H1 (cell line): Measurements from ENCODE around the gene SLC5A4. TPM values are rescaled to one million over a fixed set of nuclear protein-coding genes. Genes with fewer than 3 reads are reported as not detected.

Experiments used
- POU5F1 ChIP-seq: IDR thresholded peaks from 2 replicates; pipeline ENCODE4 v1.6.1; 2011; ENCODE audit warnings: low read depth, mild to moderate bottlenecking, low read length, moderate library complexity
- RBBP5 ChIP-seq: IDR thresholded peaks from 2 replicates; pipeline ENCODE4 v1.7.1; 2012; ENCODE audit warnings: low read depth, mild to moderate bottlenecking, inconsistent platforms, low read length, moderate library complexity, borderline replicate concordance
- SP1 ChIP-seq: IDR thresholded peaks from 2 replicates; pipeline ENCODE4 v1.6.1; 2011; ENCODE audit warnings: low read depth, low read length
- TAF7 ChIP-seq: optimal IDR thresholded peaks from 2 replicates; pipeline ENCODE3; 2011; ENCODE audit warnings: low read depth, mild to moderate bottlenecking, inconsistent platforms, low read length, moderate library complexity, borderline replicate concordance
- polyA plus RNA-seq, 7 experiments: library from polyadenylated mRNA; depleted of rRNA in 3 of 7; stranded (reverse) in 5 of 7; unstranded in 2 of 7; fragments of >200 nt in 5 of 7; fragments of 200-250 nt in 2 of 7; gene quantifications; 1 replicate in 5 of 7; 2 replicates in 1 of 7; 4 replicates in 1 of 7; pipeline versions ENCODE4 v1.2.1 to v1.2.3, GENCODE V29; 2011 to 2013; ENCODE audit warnings: missing spikeins in 2 of 7, mixed read lengths in 2 of 7
- total RNA-seq: library from RNA; stranded (reverse); fragmentation: NEBNext Ultra II Directional; extraction: Animal tissue kit (Norgen Biotek cat#: 25700); gene quantifications from 2 replicates; pipeline ENCODE4 v1.2.1, GENCODE V29; 2021
- TF ChIP-seq, protein P1 (sequence below): fragments of 300-600 bp; sonication (generic); IDR thresholded peaks from 2 replicates; pipeline ENCODE4 v1.7.1; 2012; ENCODE audit warnings: low read length, moderate library complexity, mild to moderate bottlenecking, inconsistent platforms; ENCODE audit not compliant: insufficient replicate concordance

SLC5A4 gene
- total and polyA plus RNA-seq, 2 of the 8 experiments (the other 6 are each of a cell fraction or from before 2014, with no cell fraction given), result 0.17 TPM; not detected in 1

DNA sequence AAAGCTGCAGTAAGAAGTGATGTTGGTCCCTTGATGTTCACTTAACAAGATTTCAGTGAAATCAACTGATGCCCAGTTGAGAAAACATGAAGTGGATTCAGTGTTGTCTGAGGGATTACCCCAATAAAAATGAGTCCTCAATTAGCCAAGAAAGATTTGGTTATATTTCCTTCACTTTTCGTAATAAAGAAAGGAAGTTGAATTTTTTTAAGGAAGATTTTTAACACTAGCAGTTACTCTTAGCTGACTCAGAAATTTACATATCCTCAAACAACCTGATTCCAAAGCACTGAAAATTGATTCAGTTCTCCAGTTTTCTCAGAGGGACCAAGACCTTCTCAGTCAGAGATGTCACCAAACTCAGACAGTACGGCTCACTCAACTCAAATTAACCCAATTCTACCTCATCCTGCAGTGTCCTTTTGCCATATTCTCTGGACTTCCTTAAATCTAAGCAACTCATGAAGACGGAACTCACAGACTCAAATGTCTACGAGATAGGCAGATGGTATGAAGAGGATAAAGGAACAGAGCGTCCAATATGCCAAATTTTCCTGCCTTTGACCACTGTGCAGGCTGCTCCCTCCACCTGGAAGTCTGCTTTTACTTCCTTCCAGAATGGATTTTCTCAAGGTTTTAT lies 22.8 kb downstream of the SLC5A4 start (continued):
- TF ChIP-seq, protein P1, sequence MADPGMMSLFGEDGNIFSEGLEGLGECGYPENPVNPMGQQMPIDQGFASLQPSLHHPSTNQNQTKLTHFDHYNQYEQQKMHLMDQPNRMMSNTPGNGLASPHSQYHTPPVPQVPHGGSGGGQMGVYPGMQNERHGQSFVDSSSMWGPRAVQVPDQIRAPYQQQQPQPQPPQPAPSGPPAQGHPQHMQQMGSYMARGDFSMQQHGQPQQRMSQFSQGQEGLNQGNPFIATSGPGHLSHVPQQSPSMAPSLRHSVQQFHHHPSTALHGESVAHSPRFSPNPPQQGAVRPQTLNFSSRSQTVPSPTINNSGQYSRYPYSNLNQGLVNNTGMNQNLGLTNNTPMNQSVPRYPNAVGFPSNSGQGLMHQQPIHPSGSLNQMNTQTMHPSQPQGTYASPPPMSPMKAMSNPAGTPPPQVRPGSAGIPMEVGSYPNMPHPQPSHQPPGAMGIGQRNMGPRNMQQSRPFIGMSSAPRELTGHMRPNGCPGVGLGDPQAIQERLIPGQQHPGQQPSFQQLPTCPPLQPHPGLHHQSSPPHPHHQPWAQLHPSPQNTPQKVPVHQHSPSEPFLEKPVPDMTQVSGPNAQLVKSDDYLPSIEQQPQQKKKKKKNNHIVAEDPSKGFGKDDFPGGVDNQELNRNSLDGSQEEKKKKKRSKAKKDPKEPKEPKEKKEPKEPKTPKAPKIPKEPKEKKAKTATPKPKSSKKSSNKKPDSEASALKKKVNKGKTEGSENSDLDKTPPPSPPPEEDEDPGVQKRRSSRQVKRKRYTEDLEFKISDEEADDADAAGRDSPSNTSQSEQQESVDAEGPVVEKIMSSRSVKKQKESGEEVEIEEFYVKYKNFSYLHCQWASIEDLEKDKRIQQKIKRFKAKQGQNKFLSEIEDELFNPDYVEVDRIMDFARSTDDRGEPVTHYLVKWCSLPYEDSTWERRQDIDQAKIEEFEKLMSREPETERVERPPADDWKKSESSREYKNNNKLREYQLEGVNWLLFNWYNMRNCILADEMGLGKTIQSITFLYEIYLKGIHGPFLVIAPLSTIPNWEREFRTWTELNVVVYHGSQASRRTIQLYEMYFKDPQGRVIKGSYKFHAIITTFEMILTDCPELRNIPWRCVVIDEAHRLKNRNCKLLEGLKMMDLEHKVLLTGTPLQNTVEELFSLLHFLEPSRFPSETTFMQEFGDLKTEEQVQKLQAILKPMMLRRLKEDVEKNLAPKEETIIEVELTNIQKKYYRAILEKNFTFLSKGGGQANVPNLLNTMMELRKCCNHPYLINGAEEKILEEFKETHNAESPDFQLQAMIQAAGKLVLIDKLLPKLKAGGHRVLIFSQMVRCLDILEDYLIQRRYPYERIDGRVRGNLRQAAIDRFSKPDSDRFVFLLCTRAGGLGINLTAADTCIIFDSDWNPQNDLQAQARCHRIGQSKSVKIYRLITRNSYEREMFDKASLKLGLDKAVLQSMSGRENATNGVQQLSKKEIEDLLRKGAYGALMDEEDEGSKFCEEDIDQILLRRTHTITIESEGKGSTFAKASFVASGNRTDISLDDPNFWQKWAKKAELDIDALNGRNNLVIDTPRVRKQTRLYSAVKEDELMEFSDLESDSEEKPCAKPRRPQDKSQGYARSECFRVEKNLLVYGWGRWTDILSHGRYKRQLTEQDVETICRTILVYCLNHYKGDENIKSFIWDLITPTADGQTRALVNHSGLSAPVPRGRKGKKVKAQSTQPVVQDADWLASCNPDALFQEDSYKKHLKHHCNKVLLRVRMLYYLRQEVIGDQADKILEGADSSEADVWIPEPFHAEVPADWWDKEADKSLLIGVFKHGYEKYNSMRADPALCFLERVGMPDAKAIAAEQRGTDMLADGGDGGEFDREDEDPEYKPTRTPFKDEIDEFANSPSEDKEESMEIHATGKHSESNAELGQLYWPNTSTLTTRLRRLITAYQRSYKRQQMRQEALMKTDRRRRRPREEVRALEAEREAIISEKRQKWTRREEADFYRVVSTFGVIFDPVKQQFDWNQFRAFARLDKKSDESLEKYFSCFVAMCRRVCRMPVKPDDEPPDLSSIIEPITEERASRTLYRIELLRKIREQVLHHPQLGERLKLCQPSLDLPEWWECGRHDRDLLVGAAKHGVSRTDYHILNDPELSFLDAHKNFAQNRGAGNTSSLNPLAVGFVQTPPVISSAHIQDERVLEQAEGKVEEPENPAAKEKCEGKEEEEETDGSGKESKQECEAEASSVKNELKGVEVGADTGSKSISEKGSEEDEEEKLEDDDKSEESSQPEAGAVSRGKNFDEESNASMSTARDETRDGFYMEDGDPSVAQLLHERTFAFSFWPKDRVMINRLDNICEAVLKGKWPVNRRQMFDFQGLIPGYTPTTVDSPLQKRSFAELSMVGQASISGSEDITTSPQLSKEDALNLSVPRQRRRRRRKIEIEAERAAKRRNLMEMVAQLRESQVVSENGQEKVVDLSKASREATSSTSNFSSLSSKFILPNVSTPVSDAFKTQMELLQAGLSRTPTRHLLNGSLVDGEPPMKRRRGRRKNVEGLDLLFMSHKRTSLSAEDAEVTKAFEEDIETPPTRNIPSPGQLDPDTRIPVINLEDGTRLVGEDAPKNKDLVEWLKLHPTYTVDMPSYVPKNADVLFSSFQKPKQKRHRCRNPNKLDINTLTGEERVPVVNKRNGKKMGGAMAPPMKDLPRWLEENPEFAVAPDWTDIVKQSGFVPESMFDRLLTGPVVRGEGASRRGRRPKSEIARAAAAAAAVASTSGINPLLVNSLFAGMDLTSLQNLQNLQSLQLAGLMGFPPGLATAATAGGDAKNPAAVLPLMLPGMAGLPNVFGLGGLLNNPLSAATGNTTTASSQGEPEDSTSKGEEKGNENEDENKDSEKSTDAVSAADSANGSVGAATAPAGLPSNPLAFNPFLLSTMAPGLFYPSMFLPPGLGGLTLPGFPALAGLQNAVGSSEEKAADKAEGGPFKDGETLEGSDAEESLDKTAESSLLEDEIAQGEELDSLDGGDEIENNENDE, result no peak
- TF ChIP-seq POU5F1 (no peak), RBBP5 (no peak), TAF7 (no peak), SP1 (no peak)
